Keratinocyte (primary cell): ENCODE measurements around the gene BMPR1B. TPM values are rescaled to one million over a fixed set of nuclear protein-coding genes. Genes with fewer than 3 reads are reported as not detected.

ENCODE experiments used
- DNase-seq: peaks from one replicate; pipeline ENCODE4 v3.0.0-alpha.2; 2011; ENCODE audit warnings: low read depth, missing footprints, low spot score
- FAIRE-seq: peaks from 2 replicates; lab custom pipeline; 2011; peaks lifted over from hg19 to GRCh38; lab: Jason Lieb, UNC
- H2AFZ ChIP-seq: 2 replicates; pipeline ENCODE4 v1.6.0; 2012; ENCODE audit warnings: low read length, control low read depth, inconsistent platforms; ENCODE audit not compliant: control insufficient read depth
- H3K27ac ChIP-seq: 2 replicates; pipeline ENCODE4 v1.5.1; 2011; ENCODE audit warnings: low read length; ENCODE audit not compliant: control insufficient read depth, insufficient read depth
- H3K27me3 ChIP-seq: 3 replicates; pipeline ENCODE4 v1.6.0; 2011; ENCODE audit warnings: low read length; ENCODE audit not compliant: control insufficient read depth, insufficient read depth; ENCODE audit errors: extremely low read depth
- H3K36me3 ChIP-seq, 2 experiments: 2 replicates in 1 of 2; 3 replicates in 1 of 2; pipeline ENCODE4 v1.5.1; 2011; ENCODE audit warnings: low read length in 2 of 2, mild to moderate bottlenecking in 1 of 2; ENCODE audit not compliant: control insufficient read depth in 2 of 2, insufficient read depth in 2 of 2; ENCODE audit errors: extremely low read depth in 1 of 2
- H3K4me1 ChIP-seq: 3 replicates; pipeline ENCODE4 v1.5.1; 2011; ENCODE audit warnings: low read length; ENCODE audit not compliant: control insufficient read depth, insufficient read depth; ENCODE audit errors: extremely low read depth
- H3K4me2 ChIP-seq: 3 replicates; pipeline ENCODE4 v1.6.0; 2011; ENCODE audit warnings: low read depth, low read length; ENCODE audit not compliant: control insufficient read depth, insufficient read depth; ENCODE audit errors: extremely low read depth
- H3K4me3 ChIP-seq, 3 experiments: fragments of 200-600 bp in 1 of 3; sonication (generic) in 1 of 3; 2 replicates in 2 of 3; 3 replicates in 1 of 3; pipeline ENCODE4 v1.5.1; 2011 to 2016; ENCODE audit warnings: low read length in 3 of 3, mild to moderate bottlenecking in 3 of 3, control low read depth in 2 of 3, inconsistent platforms in 1 of 3, low read depth in 1 of 3, mixed read lengths in 1 of 3, mixed run types in 1 of 3, moderate library complexity in 1 of 3; ENCODE audit not compliant: control insufficient read depth in 2 of 3, insufficient read depth in 2 of 3; ENCODE audit errors: extremely low read depth in 1 of 3
- H3K79me2 ChIP-seq: 2 replicates; pipeline ENCODE4 v1.6.0; 2012; ENCODE audit warnings: low read length; ENCODE audit not compliant: control insufficient read depth, insufficient read depth
- H3K9ac ChIP-seq: 3 replicates; pipeline ENCODE4 v1.6.0; 2011; ENCODE audit warnings: low read length; ENCODE audit not compliant: control insufficient read depth, insufficient read depth; ENCODE audit errors: extremely low read depth
- H3K9me1 ChIP-seq: 3 replicates; pipeline ENCODE4 v1.6.0; 2011; ENCODE audit warnings: low read length; ENCODE audit not compliant: control insufficient read depth, insufficient read depth; ENCODE audit errors: extremely low read depth
- H3K9me3 ChIP-seq: 2 replicates; pipeline ENCODE4 v1.5.1; 2012; ENCODE audit warnings: low read depth, low read length; ENCODE audit not compliant: control insufficient read depth
- H4K20me1 ChIP-seq: 3 replicates; pipeline ENCODE4 v1.6.0; 2011; ENCODE audit warnings: low read length; ENCODE audit not compliant: control insufficient read depth, insufficient read depth; ENCODE audit errors: extremely low read depth
- EZH2 ChIP-seq: IDR thresholded peaks from one replicate; pipeline ENCODE4 v1.6.1; 2012; ENCODE audit warnings: inconsistent platforms, mild to moderate bottlenecking, low read length, moderate library complexity
- dilution Hi-C: fragments of 300-500 bp; cut with MboI; formaldehyde crosslinking; loops from one replicate; pipeline ENCODE4 v1.7.0; 2020; ENCODE audit warnings: low sequenced_read_pairs; ENCODE audit not compliant: extremely low pct_ligation_motif_present
- polyA plus RNA-seq, 5 experiments: library from polyadenylated mRNA; depleted of rRNA in 3 of 5; stranded (reverse) in 3 of 5; stranded (forward) in 1 of 5; unstranded in 1 of 5; fragments of >200 nt; gene quantifications; 1 replicate in 1 of 5; 2 replicates in 3 of 5; 3 replicates in 1 of 5; pipeline versions ENCODE4 v1.2.1 to v1.2.3, GENCODE V29; 2011 to 2012; ENCODE audit warnings: missing spikeins in 2 of 5, low read depth in 1 of 5, low replicate concordance in 1 of 5
- TF ChIP-seq, protein P1 (sequence below), 3 experiments: IDR thresholded peaks in 1 of 3; conservative IDR thresholded peaks in 1 of 3; optimal IDR thresholded peaks in 1 of 3; 2 replicates in 2 of 3; 3 replicates in 1 of 3; pipeline versions ENCODE3 to v1.5.1; 2011; ENCODE audit warnings: low read length in 3 of 3, mild to moderate bottlenecking in 3 of 3, moderate library complexity in 2 of 3, control low read depth in 1 of 3, inconsistent platforms in 1 of 3; ENCODE audit not compliant: insufficient read depth in 2 of 3; ENCODE audit errors: extremely low read depth in 1 of 3

The BMPR1B gene
- polyA plus RNA-seq, 1 donor (not counting 4 experiments of a cell fraction or from before 2014, with no cell fraction given): 0.89 TPM

DNA sequence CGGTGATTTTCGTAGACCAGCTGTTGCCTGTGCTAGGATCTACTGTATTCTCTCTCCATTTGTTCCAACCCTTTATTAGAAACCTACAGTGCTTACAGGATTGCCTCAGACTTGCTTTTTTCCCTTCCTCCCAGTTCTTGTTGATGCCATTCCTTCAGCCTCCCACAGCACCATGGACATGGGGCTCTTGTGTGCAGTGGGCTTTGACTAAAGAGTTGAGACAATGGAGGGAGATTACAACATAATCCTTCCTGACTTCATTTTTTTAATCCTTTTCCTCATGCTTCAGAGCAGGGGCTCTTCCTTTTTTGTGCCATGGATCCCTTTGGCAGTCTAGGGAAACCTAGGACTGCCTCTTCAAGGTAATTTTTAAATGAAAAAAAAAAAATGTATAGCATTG is 92.1 kb downstream of the BMPR1B start:
- FAIRE-seq (no peak), DNase-seq (no peak)
- TF ChIP-seq, protein P1, sequence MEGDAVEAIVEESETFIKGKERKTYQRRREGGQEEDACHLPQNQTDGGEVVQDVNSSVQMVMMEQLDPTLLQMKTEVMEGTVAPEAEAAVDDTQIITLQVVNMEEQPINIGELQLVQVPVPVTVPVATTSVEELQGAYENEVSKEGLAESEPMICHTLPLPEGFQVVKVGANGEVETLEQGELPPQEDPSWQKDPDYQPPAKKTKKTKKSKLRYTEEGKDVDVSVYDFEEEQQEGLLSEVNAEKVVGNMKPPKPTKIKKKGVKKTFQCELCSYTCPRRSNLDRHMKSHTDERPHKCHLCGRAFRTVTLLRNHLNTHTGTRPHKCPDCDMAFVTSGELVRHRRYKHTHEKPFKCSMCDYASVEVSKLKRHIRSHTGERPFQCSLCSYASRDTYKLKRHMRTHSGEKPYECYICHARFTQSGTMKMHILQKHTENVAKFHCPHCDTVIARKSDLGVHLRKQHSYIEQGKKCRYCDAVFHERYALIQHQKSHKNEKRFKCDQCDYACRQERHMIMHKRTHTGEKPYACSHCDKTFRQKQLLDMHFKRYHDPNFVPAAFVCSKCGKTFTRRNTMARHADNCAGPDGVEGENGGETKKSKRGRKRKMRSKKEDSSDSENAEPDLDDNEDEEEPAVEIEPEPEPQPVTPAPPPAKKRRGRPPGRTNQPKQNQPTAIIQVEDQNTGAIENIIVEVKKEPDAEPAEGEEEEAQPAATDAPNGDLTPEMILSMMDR (optimal IDR thresholded peaks at IDR 0.05 in 1 of 3, IDR thresholded peaks at IDR 0.05 in 1 of 3, conservative IDR thresholded peaks at IDR 0.05 in 1 of 3; ENCODE audit: extremely low read depth in 1 of 3, insufficient read depth in 2 of 3, low read length in 3 of 3): no peak
- TF ChIP-seq EZH2: no peak
- no peaks in the 10 kb centered on the region for H4K20me1 ChIP-seq
- dilution Hi-C loops: no loop called here
- H3K9me3 ChIP-seq: no peaks in the 10 kb centered on the region
- no peaks in the 10 kb centered on the region for H3K27me3 ChIP-seq
- H3K79me2 ChIP-seq: no peaks in the 10 kb centered on the region
- H3K36me3 ChIP-seq: no peaks in the 10 kb centered on the region
- no peaks in the 10 kb centered on the region for H3K4me1 ChIP-seq
- H3K27ac ChIP-seq: no peak overlapping the region
- H3K9ac ChIP-seq: no peak overlapping the region
- no peaks in the 10 kb centered on the region for H3K9me1 ChIP-seq
- no peak overlapping the region for H3K4me3 ChIP-seq
- no peak overlapping the region for H2AFZ ChIP-seq
- no peak overlapping the region for H3K4me2 ChIP-seq

DNA sequence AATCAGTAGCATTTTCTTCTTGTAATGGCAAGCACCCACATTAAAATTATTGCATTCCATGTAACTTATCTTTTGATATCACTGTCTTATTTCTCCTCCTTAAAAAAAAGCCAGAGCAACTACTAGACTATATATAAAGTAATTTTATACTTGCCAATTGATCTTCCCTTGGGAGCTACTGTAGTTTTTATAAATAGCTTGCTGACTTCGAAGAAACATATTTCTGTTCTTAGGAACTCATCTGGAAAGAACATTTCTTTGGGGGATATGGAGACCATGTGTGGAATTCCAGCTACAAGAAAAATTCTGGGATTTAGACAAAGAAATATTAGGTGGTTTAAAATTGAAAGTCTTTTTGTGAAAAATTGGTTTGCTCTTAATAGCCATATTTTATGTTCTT is 94.9 kb downstream of the BMPR1B start:
- H2AFZ ChIP-seq: no peak overlapping the region
- no peak overlapping the region for H3K27ac ChIP-seq
- FAIRE-seq (no peak), DNase-seq (no peak)
- no peaks in the 10 kb centered on the region for H3K9me1 ChIP-seq
- dilution Hi-C loops: no loop called here
- TF ChIP-seq, protein P1 (optimal IDR thresholded peaks at IDR 0.05 in 1 of 3, IDR thresholded peaks at IDR 0.05 in 1 of 3, conservative IDR thresholded peaks at IDR 0.05 in 1 of 3; ENCODE audit: extremely low read depth in 1 of 3, insufficient read depth in 2 of 3, low read length in 3 of 3): no peak
- no peak for TF ChIP-seq EZH2
- no peaks in the 10 kb centered on the region for H3K36me3 ChIP-seq
- H3K4me1 ChIP-seq: no peaks in the 10 kb centered on the region
- no peaks in the 10 kb centered on the region for H3K9me3 ChIP-seq
- no peak overlapping the region for H3K4me2 ChIP-seq
- no peaks in the 10 kb centered on the region for H3K79me2 ChIP-seq
- no peaks in the 10 kb centered on the region for H3K27me3 ChIP-seq
- H3K9ac ChIP-seq: no peak overlapping the region
- H4K20me1 ChIP-seq: no peaks in the 10 kb centered on the region
- H3K4me3 ChIP-seq: no peak overlapping the region
